GM19023 (cell line): Measurements from ENCODE around the gene IQGAP2.

Source experiments
- ATAC-seq: cut with Tn5 transposase; IDR thresholded peaks from one replicate; pipeline ENCODE4 v1.9.1; 2021; ENCODE audit warnings: mild to moderate bottlenecking, moderate library complexity; ENCODE audit not compliant: unreplicated experiment

Gene IQGAP2

DNA sequence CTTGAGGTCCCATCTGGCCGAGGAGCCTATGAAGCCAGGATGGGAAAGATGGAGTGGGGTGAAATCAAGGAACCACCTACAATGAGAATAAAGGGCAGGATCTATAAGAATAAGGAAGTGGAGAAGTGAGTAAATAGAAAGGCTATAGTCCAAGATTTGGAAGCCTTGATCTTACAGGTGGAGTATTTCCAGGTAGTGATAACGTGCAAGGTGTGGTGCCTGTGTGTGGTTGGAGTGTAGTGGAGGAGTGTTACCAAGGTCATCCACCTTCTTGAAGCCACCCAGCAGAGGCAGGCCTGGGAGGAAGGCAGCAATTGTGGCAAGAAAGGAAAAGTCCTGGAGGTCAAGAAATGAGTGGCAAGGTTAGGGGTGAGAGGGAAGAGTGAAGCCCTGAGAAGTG is 72.9 kb downstream of the IQGAP2 start:
- no peak for ATAC-seq

DNA sequence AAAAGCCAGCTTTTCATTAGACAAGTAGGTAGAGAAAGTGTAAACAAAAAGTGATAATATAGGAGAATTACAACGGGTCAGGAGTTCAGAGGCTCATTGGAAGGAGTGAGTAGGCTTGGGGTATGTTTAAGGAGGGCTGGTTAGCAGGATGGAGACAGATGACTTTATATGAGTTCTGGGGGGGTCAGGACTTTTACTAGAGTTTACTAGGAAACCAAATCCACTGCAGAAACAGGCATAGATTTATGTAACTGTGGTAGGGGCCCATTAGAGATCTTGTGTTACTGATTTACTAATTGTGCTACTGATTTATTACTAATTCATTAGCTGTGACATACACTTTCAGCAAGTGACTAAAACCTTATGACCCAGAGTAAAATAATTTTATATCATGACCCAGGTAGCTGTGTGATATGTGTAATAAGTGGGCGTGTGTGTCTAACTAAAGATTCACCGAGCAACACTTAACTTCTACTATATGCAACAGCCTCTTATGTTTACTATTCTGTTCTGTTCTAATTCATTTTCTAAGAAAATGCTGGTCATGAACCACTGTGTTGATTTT is 73.5 kb downstream of the IQGAP2 start:
- ATAC-seq, result no peak

DNA sequence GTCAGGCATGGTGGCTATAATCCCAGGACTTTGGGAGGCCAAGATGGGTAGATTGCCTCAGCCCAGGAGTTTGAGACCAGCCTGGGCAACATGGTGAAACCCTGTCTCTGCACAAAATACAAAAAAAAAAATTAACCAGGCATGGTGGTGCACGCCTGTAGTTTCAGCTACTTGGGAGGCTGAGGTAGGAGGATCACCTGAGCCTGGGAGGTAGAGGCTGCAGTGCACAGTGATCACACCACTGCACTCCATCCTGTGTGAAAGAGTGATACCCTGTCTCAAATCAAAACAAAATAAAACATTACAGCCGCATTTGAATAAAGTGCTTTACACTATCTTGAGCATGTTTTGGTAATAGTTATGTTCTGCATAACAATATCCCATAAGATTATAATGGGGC is 74.0 kb downstream of the IQGAP2 start:
- no peak for ATAC-seq

DNA sequence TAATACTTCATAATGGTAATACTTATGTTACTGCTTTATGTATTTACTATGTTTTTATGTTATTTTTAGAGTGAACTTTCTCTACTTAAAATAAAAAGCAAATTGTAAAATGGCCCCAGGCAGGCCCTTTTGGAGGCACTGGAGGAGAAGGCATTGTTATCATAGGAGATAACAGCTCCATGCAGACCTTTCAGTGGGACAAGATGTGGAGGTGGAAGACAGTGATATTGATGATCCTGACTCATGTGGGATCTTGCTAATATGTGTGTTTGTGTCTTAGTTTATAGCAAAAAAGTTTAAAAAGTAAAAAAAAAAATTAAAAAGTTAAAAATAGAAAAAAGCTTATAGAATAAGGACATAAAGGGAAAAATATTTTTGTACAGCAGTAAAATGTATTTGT is 74.5 kb downstream of the IQGAP2 start:
- ATAC-seq, result no peak

DNA sequence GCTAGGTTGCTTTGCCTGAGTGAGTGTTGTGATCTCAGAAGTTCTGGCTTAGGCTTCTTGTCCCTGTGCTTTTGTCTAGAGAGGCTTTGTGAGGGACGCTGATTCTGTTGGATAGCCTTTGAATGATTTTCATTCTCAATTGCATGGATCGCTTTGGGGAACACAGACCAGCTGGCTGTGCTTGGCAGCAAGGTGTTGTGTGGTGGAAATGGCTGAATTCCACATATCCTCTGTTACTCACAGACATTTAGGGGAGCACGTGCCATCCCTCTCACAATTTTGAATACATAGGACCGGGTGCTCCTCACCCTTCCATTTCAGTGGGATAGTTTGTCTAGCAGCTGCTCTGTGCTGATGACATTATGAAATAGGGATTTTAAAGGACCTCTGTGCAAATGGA is 76.2 kb downstream of the IQGAP2 start:
- ATAC-seq, result no peak

DNA sequence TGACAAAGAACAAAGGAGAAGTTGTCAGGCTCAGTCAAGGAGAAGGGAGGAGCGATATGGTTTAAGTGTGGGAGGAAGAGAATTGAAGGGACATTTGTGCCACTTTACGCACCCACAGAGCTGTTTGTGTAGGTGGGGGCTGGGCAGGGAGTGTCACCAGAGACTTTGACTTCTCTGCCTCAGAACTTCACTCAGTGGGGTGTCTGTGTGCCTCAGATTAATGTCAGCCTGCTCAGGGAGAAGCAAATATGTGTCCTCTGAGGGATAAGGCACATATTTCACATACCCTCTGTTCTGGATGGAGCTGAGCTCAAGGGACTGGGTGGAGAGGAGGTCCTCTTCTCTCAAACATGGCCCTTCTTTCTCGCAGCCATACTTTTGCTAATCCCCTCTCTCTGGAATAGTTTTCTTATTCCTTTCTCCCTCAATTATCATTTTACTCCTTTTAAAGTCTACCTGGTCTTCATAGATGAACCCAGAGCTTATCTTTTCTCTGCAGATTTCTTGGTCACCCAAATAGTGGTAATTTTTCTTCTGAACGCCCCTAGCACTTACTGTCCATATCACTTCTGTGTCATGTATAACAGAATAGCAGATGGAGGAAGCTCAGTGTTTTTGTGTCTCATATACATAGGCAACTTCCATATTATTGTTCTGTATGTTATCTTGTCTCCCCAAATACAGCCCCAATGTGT is 77.0 kb downstream of the IQGAP2 start:
- ATAC-seq, result no peak

DNA sequence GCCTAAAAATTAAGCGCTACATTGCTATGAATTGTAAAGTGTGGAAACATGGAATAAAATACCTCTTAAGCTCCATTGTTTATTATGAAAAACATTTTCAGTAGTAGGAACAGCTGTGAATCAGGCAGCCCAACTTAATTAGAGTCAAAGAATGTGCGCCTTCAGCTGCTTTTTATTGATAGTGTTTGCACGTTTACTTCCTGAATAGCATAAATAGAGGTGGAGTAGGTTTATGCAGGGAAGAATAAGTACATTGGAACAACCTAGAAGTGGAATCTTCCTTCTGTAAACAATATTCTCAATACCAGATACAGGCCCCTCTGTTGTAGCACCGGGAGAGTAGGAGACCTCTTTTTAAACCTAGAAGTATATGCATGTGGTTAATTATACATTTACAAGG is 79.9 kb downstream of the IQGAP2 start:
- ATAC-seq, result no peak

DNA sequence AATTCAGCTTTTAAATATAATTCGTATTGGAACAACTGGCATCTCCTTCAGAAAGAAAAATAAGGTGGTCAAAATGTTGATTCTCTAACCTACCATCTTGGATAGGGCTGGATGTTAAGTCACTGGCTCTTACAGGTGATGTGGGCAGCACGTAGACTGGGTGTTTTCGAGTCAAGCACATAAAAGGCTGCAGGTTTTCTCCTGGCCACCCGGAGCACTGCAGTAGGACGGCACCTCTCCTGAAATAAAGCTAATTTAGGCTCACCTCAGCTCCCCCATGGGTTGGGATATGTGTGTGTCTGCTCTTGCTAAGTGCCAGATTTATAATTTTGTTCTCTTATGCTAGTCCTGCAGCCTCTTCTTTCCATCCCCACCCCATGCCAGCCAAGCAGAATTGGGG is 80.3 kb downstream of the IQGAP2 start:
- ATAC-seq, result no peak

DNA sequence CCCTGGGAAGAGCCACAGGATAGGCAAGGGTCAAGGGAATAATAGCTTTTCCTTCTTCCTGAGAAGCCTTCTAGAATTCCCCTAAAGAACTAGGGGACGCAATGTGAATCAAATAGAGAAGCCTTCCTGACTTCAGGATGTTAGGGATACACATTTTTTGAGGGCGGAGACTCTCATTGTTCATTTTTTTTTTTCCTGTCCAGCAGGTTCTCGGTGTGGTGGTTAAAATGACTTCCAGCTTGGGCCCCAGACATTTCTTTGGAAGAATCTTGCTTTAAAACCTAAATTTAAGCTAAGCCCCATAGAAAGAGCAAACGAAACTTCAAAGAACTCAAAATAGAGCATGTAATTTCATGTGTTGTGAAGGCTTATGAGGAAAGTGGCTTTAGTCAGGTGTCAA is 80.8 kb downstream of the IQGAP2 start:
- no peak for ATAC-seq

DNA sequence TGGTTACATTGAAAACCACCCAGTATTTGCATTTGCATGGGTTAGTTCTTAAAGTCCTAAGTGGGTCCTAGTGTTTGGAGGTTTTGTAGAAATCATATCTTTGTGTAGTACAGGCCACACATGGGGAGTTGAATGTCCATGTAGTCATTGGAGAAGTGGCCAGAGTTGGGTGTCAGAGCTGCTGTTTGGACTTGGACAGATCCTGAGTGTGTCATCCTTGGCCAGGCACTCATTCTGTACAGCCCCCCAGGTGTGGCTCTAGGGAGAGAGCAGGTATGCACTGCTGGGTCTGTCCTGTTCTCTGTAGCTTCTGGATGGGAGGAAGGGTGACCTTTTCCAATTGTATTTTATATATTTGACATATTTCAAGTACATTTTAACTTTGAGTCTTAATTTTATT is 82.4 kb downstream of the IQGAP2 start:
- ATAC-seq, result no peak

DNA sequence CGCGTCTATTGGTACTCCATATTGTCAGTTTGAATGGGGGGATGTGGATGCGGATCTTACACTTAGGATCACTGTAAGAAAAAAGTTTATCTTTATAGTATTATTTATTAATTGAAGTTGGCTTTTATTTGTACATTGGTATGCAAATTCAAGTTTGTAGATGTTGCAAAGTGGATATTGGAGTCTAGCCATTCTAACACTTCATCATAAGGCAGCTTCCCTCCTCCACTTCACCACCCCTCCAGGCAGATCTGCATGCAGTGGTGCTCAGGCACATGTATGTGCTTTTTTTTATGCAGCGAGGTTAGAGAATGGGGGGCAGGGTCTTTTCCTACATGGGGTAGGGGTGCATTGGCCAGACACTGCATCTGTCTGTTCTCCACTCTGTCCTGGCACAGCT is 84.3 kb downstream of the IQGAP2 start:
- ATAC-seq, result no peak

DNA sequence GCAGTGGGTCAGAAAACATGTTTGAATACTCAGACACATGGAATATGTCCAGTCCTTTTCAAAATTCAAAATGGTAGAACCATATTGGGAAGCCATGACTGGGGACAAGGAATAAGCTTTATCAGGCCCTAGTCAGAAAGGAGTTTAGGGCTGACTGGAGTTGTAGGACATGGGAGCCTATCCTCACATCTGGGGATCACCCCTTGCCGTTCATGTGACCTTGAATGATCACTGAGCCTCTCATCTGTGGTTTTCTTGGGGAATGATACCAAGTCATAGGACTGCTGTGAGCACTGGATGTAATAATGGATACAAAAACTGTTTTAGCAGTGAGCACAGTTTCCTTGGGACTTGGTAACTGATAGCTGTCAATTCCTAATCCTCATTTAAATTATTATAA is 84.7 kb downstream of the IQGAP2 start:
- no peak for ATAC-seq

DNA sequence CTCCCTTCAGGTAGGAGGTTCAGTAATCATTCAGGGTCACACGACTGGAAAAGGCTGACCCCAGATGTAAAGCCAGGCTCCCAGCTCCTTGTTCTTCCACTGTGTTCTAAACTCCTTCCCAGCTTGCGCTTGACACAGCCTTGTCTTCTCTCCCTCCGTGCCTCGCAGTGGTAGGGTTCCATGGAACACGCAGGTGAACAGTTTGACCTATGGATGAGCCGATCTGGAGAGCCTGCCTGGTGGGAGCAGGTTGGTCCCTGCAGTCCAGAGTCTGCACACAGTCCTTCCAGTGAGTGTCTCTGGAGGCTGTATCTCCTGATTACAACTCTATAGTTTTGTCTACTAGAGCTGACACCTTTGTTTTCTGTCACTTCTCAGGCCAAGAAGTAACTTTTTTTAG is 85.9 kb downstream of the IQGAP2 start:
- ATAC-seq, result no peak

DNA sequence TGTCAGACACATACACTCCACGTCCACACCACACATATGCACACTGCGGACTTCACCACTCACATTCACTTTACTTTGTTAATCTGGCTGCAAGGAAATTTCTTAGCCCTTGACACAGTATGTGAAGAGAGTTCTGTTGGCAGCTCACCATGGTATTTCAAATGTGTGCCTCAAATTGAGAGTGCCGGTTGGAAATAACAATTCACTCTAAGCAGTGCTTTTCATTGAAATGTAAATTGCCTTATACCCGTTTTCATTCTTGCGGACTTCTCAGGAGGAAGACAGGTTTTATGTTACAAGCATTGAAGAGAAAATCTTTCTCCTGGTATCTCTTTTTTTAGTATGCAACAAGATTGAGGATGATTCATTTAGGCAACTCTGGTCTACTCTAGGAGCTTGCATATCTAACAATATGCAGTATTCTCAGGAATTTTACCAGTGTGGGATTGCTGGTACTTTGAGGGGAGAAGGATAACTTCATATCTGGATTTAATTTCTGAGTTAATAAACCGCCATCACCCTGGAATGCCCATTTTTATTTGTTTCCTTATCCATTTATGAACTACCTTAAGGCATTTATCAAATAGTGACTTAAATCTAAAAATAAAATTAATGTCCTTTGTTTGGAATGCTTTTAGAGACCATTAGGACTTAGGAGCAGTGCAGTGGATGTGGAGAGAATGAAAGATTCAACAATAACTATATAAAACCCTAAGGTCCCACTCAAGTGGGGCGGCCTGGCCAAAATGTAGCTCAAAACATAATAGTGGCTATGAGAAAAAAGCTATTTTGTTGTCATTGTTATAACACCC is 87.0 kb downstream of the IQGAP2 start:
- ATAC-seq, result no peak

DNA sequence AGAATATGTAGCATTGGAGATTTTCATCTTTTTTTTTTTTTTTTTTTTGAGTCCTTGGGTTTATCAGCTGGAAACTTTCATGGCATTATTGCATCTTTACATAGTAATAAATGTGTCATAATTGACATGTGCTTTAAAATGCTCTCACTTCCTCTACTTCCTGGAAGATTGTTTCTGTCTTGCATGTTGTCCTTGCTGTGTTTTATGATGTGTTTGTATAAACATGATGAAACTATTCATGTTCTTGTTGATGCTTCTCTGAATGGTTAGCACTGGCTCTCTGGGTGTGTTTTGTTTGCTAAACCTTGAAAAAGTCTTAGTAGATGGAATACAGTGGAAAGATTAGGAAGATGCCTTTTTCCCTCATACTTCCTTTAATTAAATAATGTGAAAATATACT is 87.9 kb downstream of the IQGAP2 start:
- no peak for ATAC-seq

DNA sequence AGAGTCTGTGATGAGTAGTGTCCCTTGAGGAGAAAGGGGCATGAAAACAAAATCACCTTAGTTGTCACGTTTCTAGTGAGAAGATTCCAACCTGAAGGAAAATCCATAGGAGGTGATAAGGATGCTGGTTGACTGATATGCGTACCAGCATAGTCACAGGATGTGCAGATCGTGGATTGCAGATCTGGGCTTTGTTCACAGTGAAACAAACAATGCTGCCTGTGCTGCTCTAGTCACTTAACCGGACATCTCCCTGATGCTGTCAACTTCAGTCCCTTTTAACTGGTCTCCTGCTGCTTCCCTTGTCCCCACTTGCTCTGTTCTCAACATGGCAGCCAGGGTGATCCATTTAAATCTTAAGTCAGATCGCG is 89.7 kb downstream of the IQGAP2 start:
- ATAC-seq, result no peak

DNA sequence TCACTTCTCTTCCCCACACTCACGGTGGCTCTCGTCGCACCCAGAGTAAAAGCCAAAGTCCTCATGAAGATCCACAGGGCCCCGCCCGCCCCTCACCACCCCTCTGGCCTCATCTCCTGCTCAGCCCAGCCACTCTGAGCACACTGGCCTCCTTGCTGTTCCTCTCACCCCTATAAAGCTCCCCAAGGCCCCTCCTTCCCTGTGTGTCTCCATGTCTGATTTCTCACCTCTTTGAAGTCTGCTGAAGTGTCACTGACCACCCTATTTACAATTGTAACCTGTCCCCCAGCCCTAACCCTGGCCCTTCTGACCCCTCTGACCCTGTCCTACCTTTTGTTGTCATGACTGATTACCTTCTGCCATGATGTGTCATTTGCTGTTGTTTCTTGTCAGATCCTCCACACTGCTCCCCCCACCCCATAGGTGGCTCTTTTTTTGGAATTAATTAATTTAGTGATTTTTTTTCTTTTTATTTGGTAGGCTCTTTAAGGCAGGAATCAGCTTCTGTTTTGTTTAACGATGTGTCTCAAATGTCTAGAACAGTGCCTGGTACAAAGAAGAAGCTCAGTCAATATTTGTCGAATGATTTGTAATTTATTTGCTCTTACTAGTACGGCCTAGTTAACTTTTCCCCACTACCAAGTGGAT is 90.2 kb downstream of the IQGAP2 start:
- ATAC-seq, result no peak

DNA sequence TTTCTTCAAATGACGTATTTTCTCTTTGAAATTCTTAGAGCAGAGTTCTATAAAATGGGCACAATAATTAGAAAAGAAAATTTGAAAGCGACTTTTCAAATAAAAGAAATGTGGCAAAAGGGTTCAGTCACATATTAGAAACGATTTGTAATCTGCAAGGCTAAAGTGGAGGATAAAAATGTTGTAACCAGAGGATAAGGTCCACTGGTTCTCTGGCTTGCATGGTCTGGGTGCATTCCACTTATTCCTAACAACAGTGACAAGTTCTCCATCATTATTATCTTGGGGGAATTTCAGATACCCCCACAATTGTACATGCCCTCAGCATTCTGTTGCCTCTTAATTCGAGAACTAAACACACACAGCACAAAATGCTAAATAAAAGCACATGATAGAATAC is 91.1 kb downstream of the IQGAP2 start:
- ATAC-seq, result no peak

DNA sequence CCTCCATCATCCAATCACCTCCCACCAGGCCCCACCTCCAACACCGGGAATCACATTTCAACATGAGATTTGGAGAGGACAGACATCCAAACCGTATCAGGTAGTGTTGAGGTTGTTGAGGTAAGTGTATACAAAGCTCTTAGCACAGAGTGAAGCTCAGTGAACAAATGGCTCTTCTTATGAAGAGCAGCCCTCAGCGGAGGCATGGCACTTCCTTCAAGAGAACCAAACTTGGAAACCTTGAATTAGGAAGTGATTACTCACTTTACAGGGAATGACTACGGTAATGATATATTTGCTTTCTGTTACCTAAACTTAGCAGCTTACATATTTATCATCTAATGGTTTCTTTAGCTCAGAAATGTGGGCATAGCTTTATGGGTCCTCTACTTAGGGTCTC is 92.8 kb downstream of the IQGAP2 start:
- ATAC-seq, result no peak

DNA sequence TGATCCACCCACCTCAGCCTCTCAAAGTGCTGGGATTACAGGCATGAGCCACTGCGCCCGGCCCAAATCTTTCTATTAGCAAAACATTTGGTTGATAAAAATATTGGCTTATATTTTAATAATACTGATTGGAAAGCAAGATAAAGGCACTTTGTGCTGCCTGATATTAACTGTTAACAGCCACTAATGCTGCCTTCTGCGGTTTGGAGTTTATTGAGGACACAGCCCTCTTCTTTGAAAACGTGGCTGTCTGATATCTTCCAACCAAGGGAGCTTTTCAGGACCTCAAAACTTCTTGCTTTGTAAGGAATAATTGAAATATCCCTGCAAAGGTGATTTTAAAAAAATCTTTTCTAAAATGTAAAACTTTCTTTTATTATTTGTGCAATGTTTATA is 94.0 kb downstream of the IQGAP2 start:
- no peak for ATAC-seq

DNA sequence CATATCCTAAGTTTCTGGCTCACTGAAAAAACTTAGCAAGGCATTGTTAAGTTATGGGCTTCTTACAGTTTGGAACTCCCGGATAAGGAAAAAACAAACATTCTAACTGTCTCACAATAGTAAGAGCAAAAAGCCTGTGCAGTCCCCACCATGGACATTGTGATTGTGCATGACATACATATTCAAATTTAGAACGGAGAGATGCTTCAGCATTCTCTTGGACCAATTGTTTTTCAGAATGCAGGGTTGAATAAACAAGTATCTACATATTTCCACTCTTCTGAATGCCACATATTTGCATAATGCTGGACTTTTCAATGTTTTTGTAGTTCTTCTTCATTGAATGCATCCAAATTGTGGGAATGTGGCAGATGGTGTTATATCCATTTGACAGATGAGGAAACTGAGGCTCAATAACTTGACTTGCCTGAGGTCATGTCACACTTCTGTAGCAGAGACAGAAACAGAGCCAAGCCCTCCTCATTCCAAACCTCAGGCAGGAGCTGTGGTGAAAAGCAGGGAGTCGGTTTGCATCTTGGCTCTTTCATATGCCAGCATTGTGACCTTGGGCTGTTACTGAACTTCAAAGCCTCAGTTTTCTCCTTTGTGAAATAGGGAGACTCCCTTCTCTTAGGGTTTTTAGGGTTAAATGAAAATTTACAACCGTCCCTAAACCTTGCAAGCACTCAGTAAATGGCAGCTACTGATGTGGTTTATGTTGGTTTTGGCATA is 95.1 kb downstream of the IQGAP2 start:
- no peak for ATAC-seq
